Upper lobe of right lung (tissue), 1 donor: ENCODE results near the gene GPC1. TPM values are rescaled to one million over a fixed set of nuclear protein-coding genes. Genes with fewer than 3 reads are reported as not detected.

Experiments used
- ATAC-seq: fragments of 200-7000 bp; cut with Tn5 transposase; one replicate; pipeline ENCODE4 v1.9.1; 2020; ENCODE audit warnings: mild to moderate bottlenecking, moderate library complexity
- DNase-seq: peaks from one replicate; pipeline ENCODE4 v3.0.0-alpha.2; 2020
- H3K27ac ChIP-seq: fragments of 200-600 bp; one replicate; pipeline ENCODE4 v1.8.0; 2022
- H3K27me3 ChIP-seq: fragments of 200-600 bp; one replicate; pipeline ENCODE4 v1.8.0; 2022; ENCODE audit warnings: mild to moderate bottlenecking
- H3K36me3 ChIP-seq: fragments of 200-600 bp; one replicate; pipeline ENCODE4 v1.8.0; 2022
- H3K4me1 ChIP-seq: fragments of 200-600 bp; one replicate; pipeline ENCODE4 v1.8.0; 2022
- H3K4me3 ChIP-seq: fragments of 200-600 bp; one replicate; pipeline ENCODE4 v1.8.0; 2022; ENCODE audit warnings: mild to moderate bottlenecking
- H3K9me3 ChIP-seq: fragments of 200-600 bp; one replicate; pipeline ENCODE4 v1.8.0; 2022
- CTCF ChIP-seq: fragments of 200-600 bp; IDR thresholded peaks from one replicate; pipeline ENCODE4 v1.8.0; 2022; ENCODE audit warnings: antibody characterized with exemption
- intact Hi-C: fragments of 100-400 bp; cut with DNase I; formaldehyde crosslinking; loops from one replicate; pipeline ENCODE4 v1.11.0; 2022
- total RNA-seq: library from RNA; stranded (reverse); fragmentation: NEBNext Ultra II Directional; extraction: Animal tissue kit (Norgen Biotek cat#: 25700); gene quantifications from one replicate; pipeline ENCODE4 v1.2.1, GENCODE V29; 2021
- donor health status: DM: no; HTN: yes; CAD: no; lungs with severe emphysema.

Gene GPC1
- total RNA-seq, 1 donor from 2014 or later = 24.8 TPM

- Histone ChIP-seq H3K36me3 (no peaks in the 10 kb centered on the region), H3K4me3 (no peak overlapping the region), H3K27ac (no peak overlapping the region), H3K9me3 (no peaks in the 10 kb centered on the region), H3K27me3 (peaks cover 2% of the 10 kb centered on the region), H3K4me1 (no peaks in the 10 kb centered on the region)
- TF ChIP-seq CTCF = no peak
- DNase-seq = peak; percentile 48
- intact Hi-C loops = no loop called here
- ATAC-seq = no peak
Observed at GRCh38 chr2:240461471-240462072, 26.1 kb downstream of the GPC1 start.

DNA sequence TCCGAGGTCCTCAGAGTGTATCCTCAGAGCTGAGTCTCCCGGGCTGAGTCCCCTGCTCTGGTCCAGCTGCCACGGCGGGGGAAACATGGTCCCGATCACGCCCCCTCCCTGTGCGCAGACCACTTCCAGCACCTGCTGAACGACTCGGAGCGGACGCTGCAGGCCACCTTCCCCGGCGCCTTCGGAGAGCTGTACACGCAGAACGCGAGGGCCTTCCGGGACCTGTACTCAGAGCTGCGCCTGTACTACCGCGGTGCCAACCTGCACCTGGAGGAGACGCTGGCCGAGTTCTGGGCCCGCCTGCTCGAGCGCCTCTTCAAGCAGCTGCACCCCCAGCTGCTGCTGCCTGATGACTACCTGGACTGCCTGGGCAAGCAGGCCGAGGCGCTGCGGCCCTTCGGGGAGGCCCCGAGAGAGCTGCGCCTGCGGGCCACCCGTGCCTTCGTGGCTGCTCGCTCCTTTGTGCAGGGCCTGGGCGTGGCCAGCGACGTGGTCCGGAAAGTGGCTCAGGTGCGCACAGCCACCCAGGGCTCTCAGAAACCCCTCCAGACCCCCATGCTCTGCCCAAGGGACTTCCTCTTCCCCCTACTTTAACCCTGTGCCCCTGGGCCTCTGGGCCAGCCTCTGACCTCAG is 26.7 kb downstream of the GPC1 start:
- no peak for TF ChIP-seq CTCF
- no peaks in the 10 kb centered on the region for H3K9me3 ChIP-seq
- H3K4me1 ChIP-seq = no peaks in the 10 kb centered on the region
- DNase-seq = peak; percentile 62
- H3K36me3 ChIP-seq = no peaks in the 10 kb centered on the region
- no peak overlapping the region for H3K27ac ChIP-seq
- H3K4me3 ChIP-seq = no peak overlapping the region
- H3K27me3 ChIP-seq = no peaks in the 10 kb centered on the region
- intact Hi-C loops = no loop called here
- ATAC-seq = no peak

- H3K4me1 ChIP-seq = no peaks in the 10 kb centered on the region
- no peaks in the 10 kb centered on the region for H3K27me3 ChIP-seq
- H3K4me3 ChIP-seq = no peak overlapping the region
- DNase-seq = peak; percentile 52
- H3K27ac ChIP-seq = no peak overlapping the region
- H3K36me3 ChIP-seq = no peaks in the 10 kb centered on the region
- no peak for ATAC-seq
- no peaks in the 10 kb centered on the region for H3K9me3 ChIP-seq
- intact Hi-C loops = no loop called here
- TF ChIP-seq CTCF = no peak
Observed at GRCh38 chr2:240462707-240463273, 27.3 kb downstream of the GPC1 start.

- intact Hi-C loops = no loop called here
- Histone ChIP-seq H3K27me3 (no peaks in the 10 kb centered on the region), H3K4me1 (no peaks in the 10 kb centered on the region), H3K9me3 (no peaks in the 10 kb centered on the region), H3K36me3 (no peaks in the 10 kb centered on the region), H3K4me3 (no peak overlapping the region), H3K27ac (no peak overlapping the region)
- no peak for ATAC-seq
- TF ChIP-seq CTCF = no peak
- DNase-seq = peak; percentile 60
Observed at GRCh38 chr2:240463274-240463865, 27.9 kb downstream of the GPC1 start.

DNA sequence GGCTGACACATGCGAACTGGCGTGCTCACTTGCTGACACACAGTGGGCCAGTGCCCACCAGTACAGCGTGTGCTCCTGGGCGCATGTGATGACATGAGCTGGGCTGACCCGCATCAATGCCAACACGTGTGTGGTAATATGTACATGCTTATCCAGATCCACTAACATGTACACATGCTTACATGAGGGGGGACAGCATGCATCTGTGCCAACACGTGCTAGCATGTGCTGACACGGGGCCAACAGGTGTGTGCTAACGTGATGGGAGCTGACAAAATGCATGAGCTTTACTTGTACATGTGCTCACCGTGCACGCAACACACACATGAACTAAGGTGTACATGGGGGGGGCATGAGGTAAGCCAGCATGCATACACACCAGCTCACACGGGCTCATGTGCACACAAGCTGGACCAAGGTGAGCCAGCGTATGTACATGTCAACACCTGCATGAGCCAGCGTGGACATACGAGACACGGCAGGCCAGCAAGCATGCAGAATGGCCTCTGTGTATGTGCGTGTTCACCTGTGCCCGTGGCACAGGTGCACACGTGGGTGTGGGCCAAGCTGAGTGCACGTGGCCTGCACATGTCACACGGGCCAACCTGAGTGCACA is 28.5 kb downstream of the GPC1 start:
- no peaks in the 10 kb centered on the region for H3K36me3 ChIP-seq
- DNase-seq (no peak), ATAC-seq (no peak)
- no peaks in the 10 kb centered on the region for H3K4me1 ChIP-seq
- no peaks in the 10 kb centered on the region for H3K27me3 ChIP-seq
- no peak overlapping the region for H3K27ac ChIP-seq
- H3K4me3 ChIP-seq = no peak overlapping the region
- intact Hi-C loops = no loop called here
- no peaks in the 10 kb centered on the region for H3K9me3 ChIP-seq
- TF ChIP-seq CTCF = no peak
